NCI-H1092 treated with DMSO at 0.1 percent for 48 hours (cell line): ENCODE data around the gene PXDN.

ENCODE experiments used
- DNase-seq: peaks from one replicate; lab custom pipeline; 2025; lab: John Stamatoyannopoulos, UW

The PXDN gene

DNA sequence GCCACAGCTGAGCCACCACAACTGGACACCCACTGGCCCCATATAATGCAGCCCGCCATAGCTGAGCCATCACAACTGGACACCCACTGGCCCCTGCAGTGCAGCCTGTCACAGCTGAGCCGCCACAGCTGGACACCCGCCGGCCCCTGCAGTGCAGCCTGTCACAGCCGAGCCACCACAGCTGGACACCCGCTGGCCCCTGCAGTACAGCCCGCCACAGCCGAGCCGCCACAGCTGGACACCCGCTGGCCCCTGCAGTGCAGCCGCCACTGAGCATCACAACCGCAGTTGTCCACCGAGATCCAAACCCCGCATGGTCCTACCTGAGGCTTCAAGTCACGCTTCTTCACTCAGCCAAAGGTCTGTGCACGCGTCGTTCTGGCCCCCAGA lies 134.2 kb downstream of the PXDN start:
- no peak for DNase-seq

DNA sequence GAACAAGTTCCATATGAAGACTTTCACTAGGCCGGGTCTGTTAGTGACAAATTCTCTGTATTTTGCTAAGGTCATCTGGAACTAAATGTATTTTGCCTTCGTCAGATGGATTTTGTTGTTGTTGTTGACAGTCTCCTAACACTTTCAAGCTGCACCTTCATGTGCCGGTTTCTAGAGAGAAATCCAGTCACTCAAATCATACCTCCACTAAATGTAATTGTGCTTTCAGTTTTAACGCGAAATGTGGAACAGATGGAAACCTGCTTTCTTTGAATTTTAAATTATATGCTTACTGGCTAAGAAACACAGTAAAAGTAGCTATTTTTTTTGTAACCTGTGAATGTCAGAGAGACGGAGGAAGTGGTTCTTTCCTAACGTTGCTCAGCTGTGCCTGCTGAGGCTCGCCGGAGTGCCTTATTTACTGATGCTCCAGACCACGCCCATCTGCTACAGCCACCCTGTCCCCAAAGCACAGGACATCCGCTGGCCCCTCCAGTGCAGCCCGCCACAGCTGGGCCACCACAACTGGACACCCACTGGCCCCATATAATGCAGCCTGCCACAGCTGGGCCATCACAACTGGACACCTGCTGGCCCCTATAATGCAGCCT lies 134.7 kb downstream of the PXDN start:
- DNase-seq: no peak

GRCh38 chr2:1609040-1609439 lies 135.3 kb downstream of the PXDN start:
- no peak for DNase-seq

DNA sequence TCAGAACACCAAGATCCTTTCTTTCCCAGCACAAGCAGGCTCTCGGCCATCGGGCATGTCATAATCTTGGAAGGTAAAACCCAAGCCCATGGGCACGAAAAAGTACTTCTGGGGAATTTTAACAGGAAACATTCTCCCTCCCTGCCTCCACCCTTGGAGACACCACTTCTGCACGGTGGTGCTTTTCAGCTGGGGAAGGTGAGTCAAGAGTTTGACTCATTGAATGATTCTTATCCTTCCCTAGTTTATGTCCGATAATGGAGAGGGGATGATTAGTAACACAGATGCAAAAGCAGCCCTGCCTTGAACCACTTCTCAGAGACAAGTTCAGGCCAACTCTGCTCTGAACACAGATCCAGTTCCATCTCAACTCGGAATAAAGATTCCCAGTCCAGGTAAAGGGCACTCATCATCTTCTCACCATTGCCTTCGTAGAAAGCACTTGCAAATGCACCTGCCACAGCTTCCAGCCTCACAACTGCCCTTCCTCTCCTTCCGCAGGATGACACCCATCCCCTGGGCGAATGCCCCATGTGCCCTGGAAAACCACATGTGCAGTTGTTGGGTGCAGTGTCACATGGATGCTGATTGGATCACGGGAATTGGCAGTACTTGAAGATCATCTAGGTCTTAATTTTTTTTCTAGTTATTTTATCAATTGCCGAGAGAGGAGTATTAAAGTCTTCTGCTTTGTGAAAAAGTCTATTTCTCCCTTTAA lies 136.2 kb downstream of the PXDN start:
- DNase-seq: no peak

- no peak for DNase-seq
These were observed 136.9 kb downstream of the PXDN start for GRCh38 chr2:1607236-1607920.

DNA sequence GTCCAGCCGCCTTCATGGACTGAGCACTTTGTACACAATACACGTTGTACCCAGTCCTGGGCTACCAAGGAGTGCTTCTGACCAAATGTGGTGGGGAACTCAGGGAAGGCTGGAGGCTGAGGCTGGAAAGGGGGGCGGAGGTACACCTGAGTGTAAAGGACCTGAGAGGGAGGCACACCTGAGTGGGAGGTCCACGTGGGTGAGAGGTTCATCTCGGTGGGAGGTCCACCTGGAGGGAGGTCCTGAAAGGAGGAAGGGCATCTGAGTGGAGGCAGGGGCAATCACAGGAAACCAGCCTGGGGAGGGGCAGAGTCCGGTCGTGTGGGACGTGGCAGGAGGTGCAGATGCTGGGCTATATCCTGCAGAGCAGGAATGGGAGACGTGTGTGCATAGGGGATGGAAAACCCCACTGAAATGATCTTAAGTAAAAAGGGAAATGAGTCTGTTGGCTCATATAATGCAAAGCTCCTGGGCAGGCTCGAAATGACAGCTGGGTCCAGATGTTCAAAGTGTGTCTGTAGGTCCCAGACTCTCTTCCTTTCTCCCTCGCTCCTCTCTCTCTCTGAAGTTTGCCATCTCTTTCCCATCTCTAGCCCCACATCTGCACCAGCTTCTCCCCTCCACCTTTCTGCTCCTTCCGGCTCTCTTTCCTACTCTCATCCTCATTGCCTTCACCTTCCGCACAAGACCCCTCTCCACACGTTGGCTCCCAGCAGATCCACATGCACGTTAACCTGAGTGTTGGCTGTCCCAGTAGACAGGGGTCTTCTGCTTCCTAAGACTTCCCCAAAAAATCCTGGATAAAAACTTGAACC lies 137.7 kb downstream of the PXDN start:
- DNase-seq: no peak

DNA sequence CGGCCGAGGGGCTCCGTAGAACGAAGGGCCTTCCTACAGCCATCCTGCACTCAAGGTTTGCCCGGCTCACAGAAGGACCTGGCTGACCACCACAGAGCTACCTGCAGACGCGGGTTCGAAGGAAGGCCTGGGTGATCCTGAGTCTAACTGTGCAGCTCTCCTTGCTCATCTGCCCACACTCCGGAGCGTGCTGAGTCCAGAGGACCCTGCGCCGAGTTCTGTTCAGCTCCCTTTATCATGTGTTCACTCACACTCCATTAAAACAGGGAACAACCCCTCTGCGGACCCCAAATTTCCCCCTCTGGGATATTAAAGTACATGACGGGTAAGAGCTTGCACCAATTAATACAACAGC lies 138.3 kb downstream of the PXDN start:
- DNase-seq: no peak

DNA sequence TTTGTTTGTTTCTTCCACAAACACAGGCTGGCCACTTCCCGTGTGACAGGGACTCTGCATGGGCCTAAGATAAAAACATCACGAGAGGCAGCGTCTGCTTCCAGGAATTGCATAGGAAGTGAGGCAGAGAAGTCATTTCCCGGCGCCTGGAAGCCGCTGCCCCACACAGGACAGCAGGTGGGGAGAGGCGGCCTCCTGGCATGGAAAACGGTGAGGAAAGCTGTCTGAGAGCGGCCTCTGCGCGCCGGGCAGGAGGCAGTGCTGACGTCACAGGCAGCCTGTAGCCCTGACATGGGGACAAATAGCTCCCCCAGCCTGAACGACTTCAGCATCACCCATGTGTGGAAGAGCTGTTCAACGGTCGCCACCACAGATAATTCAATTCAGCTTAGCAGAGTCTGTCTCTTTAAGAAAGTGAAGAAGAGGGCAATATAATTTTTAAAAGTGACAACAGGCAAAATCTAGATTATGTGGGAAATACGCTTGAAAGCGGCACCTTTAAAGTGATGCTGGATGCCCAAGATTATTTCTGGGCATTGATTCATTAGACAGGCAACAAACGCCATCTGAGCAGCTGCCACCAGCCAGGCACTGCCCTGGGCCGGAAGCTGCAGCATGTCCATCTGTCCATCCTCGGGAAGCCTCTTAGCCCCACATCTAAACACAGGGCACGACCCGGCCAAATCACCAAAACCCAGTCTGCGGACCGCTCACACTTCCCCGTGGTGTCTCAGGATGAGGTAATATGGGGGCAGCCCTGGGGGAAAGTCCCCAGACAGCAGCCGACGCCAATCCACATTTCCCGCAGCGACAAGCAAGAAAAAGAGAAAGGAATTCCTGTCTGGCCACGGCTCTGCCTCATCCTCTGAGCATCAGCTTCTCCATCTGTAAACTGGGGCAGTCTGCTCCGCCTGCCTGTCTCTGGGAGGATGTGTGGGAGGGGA lies 138.9 kb downstream of the PXDN start:
- DNase-seq: peak; percentile 8

- DNase-seq: no peak
These were observed 140.8 kb downstream of the PXDN start for GRCh38 chr2:1603521-1603920.

DNA sequence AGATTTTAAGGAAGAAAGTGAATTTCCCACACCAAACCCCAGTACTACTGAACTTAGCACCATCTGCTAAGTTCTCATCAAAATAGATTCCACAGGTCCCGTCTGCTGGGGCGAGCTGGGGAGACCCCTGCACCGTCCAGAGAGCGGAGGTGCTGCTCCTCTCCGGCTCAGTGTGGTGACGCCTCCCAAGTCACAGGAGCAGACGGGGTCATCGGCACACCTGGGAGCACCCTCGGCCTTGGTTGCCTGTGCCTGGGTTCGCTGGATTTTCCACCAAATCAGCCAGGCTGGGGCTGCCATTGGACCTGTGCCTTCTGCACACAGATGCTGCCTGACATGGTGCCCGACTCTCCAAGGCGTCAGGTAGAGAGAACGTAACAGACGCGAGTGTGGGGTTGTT lies 141.3 kb downstream of the PXDN start:
- no peak for DNase-seq

GRCh38 chr2:1602278-1603010 lies 141.9 kb downstream of the PXDN start:
- DNase-seq: no peak

GRCh38 chr2:1601471-1602277 lies 142.6 kb downstream of the PXDN start:
- no peak for DNase-seq

DNA sequence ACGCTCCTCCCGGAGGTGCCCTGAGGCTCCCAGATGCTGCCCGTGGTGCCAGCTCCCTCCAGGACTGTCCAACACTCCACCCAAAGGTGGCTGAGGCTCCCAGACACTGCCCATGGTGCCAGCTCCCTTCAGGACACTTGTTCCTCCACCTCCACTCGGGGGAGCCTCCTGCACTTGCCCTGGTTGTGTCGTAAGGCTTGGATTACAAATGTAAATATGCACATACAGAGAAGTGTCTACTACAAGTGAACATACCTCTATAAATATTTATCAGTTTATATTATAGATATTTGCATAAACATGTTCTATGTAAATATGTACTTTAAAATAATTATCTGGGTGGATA lies 143.3 kb downstream of the PXDN start:
- DNase-seq: no peak

DNA sequence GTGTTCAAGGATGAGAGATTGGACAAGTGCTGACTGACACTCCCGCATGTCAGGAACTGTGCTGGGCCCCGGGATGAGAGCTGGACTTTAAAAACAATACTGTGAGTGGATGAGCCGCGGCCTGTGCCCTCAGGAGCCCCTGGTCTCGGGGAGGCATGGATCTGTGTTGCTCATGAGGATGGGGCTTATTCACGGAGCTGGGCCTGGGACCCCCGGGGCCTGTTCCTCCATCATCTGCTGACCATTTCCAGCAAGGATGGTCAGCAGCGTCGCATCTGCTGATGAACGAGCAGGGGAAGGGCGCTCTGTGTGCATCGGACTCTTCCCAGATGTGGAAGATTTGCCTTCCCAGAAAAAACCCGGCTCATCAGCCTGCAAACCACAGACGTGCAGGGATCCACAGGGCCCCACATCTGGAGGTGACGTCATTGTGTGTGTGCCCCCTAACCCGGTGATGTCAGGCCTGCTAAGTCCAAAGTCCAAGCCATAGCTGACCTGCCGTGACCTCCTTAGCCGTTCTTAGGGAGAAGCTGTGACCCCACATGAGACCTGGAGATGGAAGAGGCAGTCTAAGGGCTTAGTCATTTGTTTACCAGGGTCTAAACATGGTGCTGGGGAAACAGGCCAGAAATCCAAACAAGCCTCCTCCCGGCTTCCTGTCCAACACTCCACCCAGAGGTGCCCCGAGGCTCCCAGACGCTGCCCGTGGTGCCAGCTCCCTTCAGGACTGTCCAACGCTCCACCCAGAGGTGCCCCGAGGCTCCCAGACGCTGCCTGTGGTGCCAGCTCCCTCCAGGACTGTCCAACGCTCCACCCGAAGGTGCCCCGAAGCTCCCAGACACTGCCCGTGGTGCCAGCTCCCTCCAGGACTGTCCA lies 143.9 kb downstream of the PXDN start:
- DNase-seq: no peak

- DNase-seq: no peak
These were observed 144.8 kb downstream of the PXDN start for GRCh38 chr2:1599301-1600085.

GRCh38 chr2:1598800-1599199 lies 145.5 kb downstream of the PXDN start:
- DNase-seq: no peak

GRCh38 chr2:1598041-1598710 lies 146.1 kb downstream of the PXDN start:
- no peak for DNase-seq

DNA sequence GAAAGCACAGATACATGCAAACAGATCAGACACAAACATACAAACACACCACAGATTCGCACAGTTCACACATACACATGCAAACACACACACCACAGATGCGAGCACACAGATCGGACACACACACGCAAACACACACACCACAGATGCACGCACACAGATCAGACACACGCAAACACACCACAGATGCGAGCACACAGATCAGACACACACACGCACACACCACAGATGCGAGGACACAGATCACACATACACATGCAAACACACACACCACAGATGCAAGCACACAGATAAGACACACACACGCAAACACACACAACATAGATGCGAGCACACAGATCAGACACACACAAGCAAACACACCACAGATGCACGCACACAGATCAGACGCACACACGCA lies 149.0 kb downstream of the PXDN start:
- DNase-seq: no peak
